Panc1 (cell line): ENCODE results near the gene IFNK. TPM values are rescaled to one million over a fixed set of nuclear protein-coding genes. Genes with fewer than 3 reads are reported as not detected.

Source experiments
- ATAC-seq: fragments of 200-7000 bp; cut with Tn5 transposase; 2 replicates; pipeline ENCODE4 v1.9.1; 2020; ENCODE audit warnings: mild to moderate bottlenecking, moderate library complexity
- BruUV-seq: library from RNA; stranded (reverse); fragments of 400-500 nt; replicated peaks from 2 replicates; lab custom pipeline; 2021; lab: Mats Ljungman, UMichigan
- CTCF ChIA-PET: fragments of 300-600 bp; sonication (Branson Sonifier 250); formaldehyde crosslinking; loops from one replicate; lab custom pipeline; 2022; ENCODE audit warnings: antibody characterized with exemption; lab: Charles Lee
- POLR2A ChIA-PET: fragments of 300-600 bp; sonication (Branson Sonifier 250); formaldehyde crosslinking; loops from one replicate; lab custom pipeline; 2022; ENCODE audit warnings: antibody characterized with exemption; lab: Charles Lee
- DNase-seq: peaks from one replicate; pipeline ENCODE4 v3.0.0-alpha.2; 2010; ENCODE audit warnings: low read depth, low spot score
- H3K27ac ChIP-seq: 2 replicates; pipeline ENCODE4 v1.5.1; 2011; ENCODE audit warnings: mild to moderate bottlenecking, low read length, inconsistent platforms
- H3K27me3 ChIP-seq: fragments of 200-500 bp; sonication (Bioruptor generic); 2 replicates; pipeline ENCODE4 v1.6.0; 2014; ENCODE audit warnings: low read length, inconsistent platforms; ENCODE audit not compliant: control insufficient read depth, insufficient read depth
- H3K36me3 ChIP-seq: fragments of 200-500 bp; sonication (Bioruptor generic); 2 replicates; pipeline ENCODE4 v1.5.1; 2014; ENCODE audit warnings: inconsistent platforms, mild to moderate bottlenecking, low read length, moderate library complexity; ENCODE audit not compliant: control insufficient read depth, insufficient read depth
- H3K4me1 ChIP-seq: 2 replicates; pipeline ENCODE4 v1.5.1; 2011; ENCODE audit warnings: inconsistent platforms, mild to moderate bottlenecking, low read length, moderate library complexity; ENCODE audit not compliant: control insufficient read depth, insufficient read depth
- H3K4me3 ChIP-seq, 2 experiments: 2 replicates each; pipeline ENCODE4 v1.5.1; 2011 to 2012; ENCODE audit warnings: low read depth in 2 of 2, low read length in 2 of 2, mild to moderate bottlenecking in 2 of 2, inconsistent platforms in 1 of 2, moderate library complexity in 1 of 2
- H3K9me3 ChIP-seq: fragments of 200-500 bp; sonication (Bioruptor generic); 2 replicates; pipeline ENCODE4 v1.5.1; 2014; ENCODE audit warnings: low read depth, mild to moderate bottlenecking, inconsistent platforms, low read length, moderate library complexity; ENCODE audit not compliant: control insufficient read depth, insufficient read depth
- CTCF ChIP-seq: fragments of 450-650 bp; IDR thresholded peaks from 2 replicates; pipeline ENCODE4 v1.5.1; 2017; ENCODE audit warnings: mild to moderate bottlenecking
- POLR2AphosphoS5 ChIP-seq: IDR thresholded peaks from 2 replicates; pipeline ENCODE4 v1.6.1; 2012; ENCODE audit warnings: mild to moderate bottlenecking, low read depth, low read length, moderate library complexity
- REST ChIP-seq, 2 experiments: IDR thresholded peaks; 2 replicates each; pipeline ENCODE4 v1.6.1; 2011 to 2012; ENCODE audit warnings: low read depth in 2 of 2, control low read depth in 1 of 2, low read length in 1 of 2, mild to moderate bottlenecking in 1 of 2, moderate library complexity in 1 of 2; ENCODE audit not compliant: insufficient read depth in 1 of 2
- SIN3A ChIP-seq: IDR thresholded peaks from 2 replicates; pipeline ENCODE4 v1.6.1; 2012; ENCODE audit warnings: low read depth, mild to moderate bottlenecking, low read length, moderate library complexity, borderline replicate concordance; ENCODE audit not compliant: insufficient read depth
- TCF7L2 ChIP-seq: IDR thresholded peaks from 2 replicates; pipeline ENCODE4 v1.6.1; 2011; ENCODE audit warnings: mild to moderate bottlenecking, low read depth, low read length, inconsistent platforms
- in situ Hi-C: cut with HindIII; loops from 2 replicates; pipeline ENCODE4 v1.10.0; 2016; ENCODE audit warnings: low sequenced_read_pairs, low pct_unique_long_range_greater_than_20kb
- intact Hi-C: fragments of 100-400 bp; cut with micrococcal nuclease; formaldehyde crosslinking; loops from one replicate; pipeline ENCODE4 v1.10.0; 2022; ENCODE audit not compliant: unreplicated experiment
- total RNA-seq: library from RNA; stranded (reverse); gene quantifications from one replicate; pipeline ENCODE4 v1.2.1, GENCODE V29; 2021; ENCODE audit not compliant: unreplicated experiment

IFNK gene
- total RNA-seq, 1 experiment from 2014 or later = not detected

- DNase-seq (no peak), ATAC-seq (no peak)
- no peaks in the 10 kb centered on the region for H3K27me3 ChIP-seq
- BruUV-seq = no TSS peak
- no peak for TF ChIP-seq POLR2AphosphoS5
- TF ChIP-seq REST (IDR thresholded peaks at IDR 0.05; ENCODE audit: insufficient read depth in 1 of 2, low read depth in 2 of 2, low read length in 1 of 2) = no peak
- no peak for TF ChIP-seq CTCF
- no peak for TF ChIP-seq SIN3A
- TF ChIP-seq TCF7L2 = no peak
- H3K9me3 ChIP-seq = no peaks in the 10 kb centered on the region
- H3K27ac ChIP-seq = no peak overlapping the region
- POLR2A ChIA-PET = no interaction called here
- H3K36me3 ChIP-seq = no peaks in the 10 kb centered on the region; the same call in 1 of the 2 replicates
- in situ Hi-C loops = no loop called here
- intact Hi-C loops = loop anchor here (10.0 kb wide), 1 partner anchor 59 kb away; no protein-coding TSS in a partner anchor
- CTCF ChIA-PET = no interaction called here
- H3K4me3 ChIP-seq = no peak overlapping the region
- H3K4me1 ChIP-seq = no peaks in the 10 kb centered on the region
Measured at GRCh38 chr9:27563738-27564430, 39.8 kb downstream of the IFNK start.

GRCh38 chr9:27564670-27565069, 40.6 kb downstream of the IFNK start:
- Histone ChIP-seq H3K4me3 (no peak overlapping the region), H3K4me1 (no peaks in the 10 kb centered on the region), H3K36me3 (no peaks in the 10 kb centered on the region; the same call in 1 of the 2 replicates), H3K9me3 (no peaks in the 10 kb centered on the region), H3K27ac (no peak overlapping the region), H3K27me3 (no peaks in the 10 kb centered on the region)
- intact Hi-C loops (loop anchor here (10.0 kb wide), 1 partner anchor 60 kb away; no protein-coding TSS in a partner anchor), in situ Hi-C loops (no loop called here)
- ChIA-PET CTCF (no interaction called here), POLR2A (no interaction called here)
- DNase-seq = no peak
- ATAC-seq = no peak
- no peak for TF ChIP-seq SIN3A
- BruUV-seq = no TSS peak

- no peak for ATAC-seq
- no peaks in the 10 kb centered on the region for H3K9me3 ChIP-seq
- intact Hi-C loops = loop anchor here (10.0 kb wide), 1 partner anchor 61 kb away; no protein-coding TSS in a partner anchor
- no peaks in the 10 kb centered on the region for H3K27me3 ChIP-seq
- no peak for DNase-seq
- no peak overlapping the region for H3K27ac ChIP-seq
- in situ Hi-C loops = no loop called here
- no peaks in the 10 kb centered on the region; the same call in 1 of the 2 replicates for H3K36me3 ChIP-seq
- no TSS peak for BruUV-seq
- TF ChIP-seq TCF7L2 (no peak), REST (IDR thresholded peaks at IDR 0.05; ENCODE audit: insufficient read depth in 1 of 2, low read depth in 2 of 2, low read length in 1 of 2) (no peak)
- H3K4me1 ChIP-seq = no peaks in the 10 kb centered on the region
- H3K4me3 ChIP-seq = no peak overlapping the region
- ChIA-PET CTCF (no interaction called here), POLR2A (no interaction called here)
Measured at GRCh38 chr9:27565696-27566095, 41.6 kb downstream of the IFNK start.
